Activated T-helper 17 cell treated with anti-CD3 and anti-CD28 coated beads, Interleukin-2, amount 50 U/mL, for 72 hours (primary cell): ENCODE results near the gene SGTB. TPM values are rescaled to one million over a fixed set of nuclear protein-coding genes. Genes with fewer than 3 reads are reported as not detected.
A peak's percentile ranks its signal among the peaks of the same experiment; 100 is the strongest.
"Not testable (repeated sequence)": the region's sequence is repeated elsewhere in the genome, so short reads cannot be mapped to it uniquely, and the experiment has no call there.

ENCODE experiments used
- ATAC-seq: fragments of 150-1000 bp; cut with Tn5 transposase; replicated peaks from 2 replicates; pipeline ENCODE4 v1.10.0; 2021; ENCODE audit warnings: mild to moderate bottlenecking, moderate library complexity
- H3K27ac Mint-ChIP-seq: one replicate; pipeline ENCODE4 v1.8.0; 2022; ENCODE audit warnings: mixed read lengths
- H3K27me3 Mint-ChIP-seq: one replicate; pipeline ENCODE4 v1.8.0; 2022; ENCODE audit warnings: mixed read lengths
- H3K36me3 Mint-ChIP-seq: one replicate; pipeline ENCODE4 v1.8.0; 2022; ENCODE audit warnings: low read depth, mild to moderate bottlenecking, mixed read lengths
- H3K4me1 Mint-ChIP-seq: one replicate; pipeline ENCODE4 v1.8.0; 2022; ENCODE audit warnings: mixed read lengths
- H3K4me3 Mint-ChIP-seq: one replicate; pipeline ENCODE4 v1.8.0; 2022; ENCODE audit warnings: mild to moderate bottlenecking, mixed read lengths
- H3K9me3 Mint-ChIP-seq: one replicate; pipeline ENCODE4 v1.8.0; 2022; ENCODE audit warnings: mixed read lengths
- total RNA-seq, 2 donors: library from RNA; stranded (reverse); gene quantifications; one replicate each; pipeline ENCODE4 v1.2.3, GENCODE V29; 2022

Gene SGTB
- total RNA-seq, 2 donors from 2014 or later, result 14.9 to 18.4 TPM

DNA sequence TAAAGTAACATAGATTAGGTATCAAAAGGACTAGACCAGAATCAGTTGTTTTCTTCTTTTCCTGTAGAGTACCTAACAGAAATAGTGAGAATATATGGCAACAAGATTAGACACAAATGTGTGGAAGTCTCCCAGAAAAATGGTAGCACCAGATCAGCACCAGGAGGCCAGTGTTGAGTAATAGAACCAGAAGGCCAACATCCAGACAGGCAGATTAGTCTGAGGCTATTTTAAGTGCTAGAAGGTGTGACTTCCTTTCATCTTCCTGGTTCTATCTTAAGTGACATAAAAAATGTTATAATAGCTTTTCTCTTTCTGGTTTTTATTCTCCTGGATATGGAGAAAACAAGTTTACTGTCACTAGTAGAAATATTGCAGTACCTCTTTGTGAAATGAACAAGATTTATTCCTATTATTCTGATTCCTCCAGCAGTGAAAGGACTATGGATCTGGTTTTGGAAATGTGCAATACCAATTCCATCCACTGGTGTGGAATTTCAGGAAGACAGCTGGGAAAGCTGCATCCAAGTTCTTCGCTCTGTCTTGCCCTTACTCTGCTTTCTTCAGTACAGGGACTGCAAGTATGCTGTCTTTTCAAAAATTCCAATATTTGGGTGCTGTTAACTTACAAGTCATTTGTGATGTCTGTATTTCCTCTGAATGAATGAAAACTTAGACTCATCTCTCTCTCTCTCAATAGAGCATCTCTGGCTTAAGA lies 57.9 kb downstream of the SGTB start:
- Mint-ChIP-seq H3K27ac (peak overlapping the region; percentile 70), H3K4me1 (no peaks in the 10 kb centered on the region), H3K27me3 (no peaks in the 10 kb centered on the region), H3K36me3 (peaks cover 72% of the 10 kb centered on the region), H3K9me3 (no peaks in the 10 kb centered on the region), H3K4me3 (no peak overlapping the region)
- ATAC-seq, result no peak

DNA sequence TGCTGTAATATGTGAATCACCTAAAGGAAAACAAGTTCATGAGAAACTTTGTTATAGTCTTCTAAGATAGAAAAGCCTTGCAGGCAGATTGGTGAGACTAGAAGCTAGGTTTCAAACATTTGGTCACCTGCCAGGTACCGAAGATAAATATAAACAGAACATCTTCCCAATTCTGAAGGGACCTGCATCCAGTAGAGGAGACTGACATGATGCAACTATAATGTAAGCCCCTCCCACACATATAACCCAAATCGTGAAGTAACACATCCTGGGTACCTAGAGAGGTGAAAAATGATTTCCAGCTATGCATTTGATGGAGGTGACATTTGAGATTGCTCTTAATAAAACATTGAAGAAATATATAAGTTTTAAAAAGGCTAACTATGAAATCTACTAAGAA lies 67.2 kb downstream of the SGTB start:
- H3K9me3 Mint-ChIP-seq, result no peaks in the 10 kb centered on the region
- no peaks in the 10 kb centered on the region for H3K27me3 Mint-ChIP-seq
- H3K4me3 Mint-ChIP-seq, result no peak overlapping the region
- no peak for ATAC-seq
- H3K27ac Mint-ChIP-seq, result no peak overlapping the region
- H3K36me3 Mint-ChIP-seq, result peaks cover 54% of the 10 kb centered on the region
- H3K4me1 Mint-ChIP-seq, result no peaks in the 10 kb centered on the region

DNA sequence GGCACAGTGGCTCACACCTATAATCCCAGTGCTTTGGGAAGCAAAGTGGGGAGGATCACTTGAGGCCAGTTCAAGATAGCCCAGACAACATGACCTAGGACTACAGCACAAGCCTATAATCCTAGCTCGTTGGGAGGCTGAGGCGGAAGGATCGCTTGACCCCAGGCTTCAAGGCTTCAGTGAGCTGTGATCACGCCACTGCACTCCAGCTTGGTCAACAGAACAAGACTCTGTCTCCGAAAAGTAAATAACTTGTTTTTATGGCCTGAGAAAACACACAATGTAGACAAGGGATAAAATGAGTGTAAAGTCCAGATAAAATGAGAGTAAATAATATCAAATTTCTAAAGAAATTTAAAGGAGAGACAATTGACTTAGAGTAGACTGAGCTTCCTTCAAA lies 70.8 kb downstream of the SGTB start:
- Mint-ChIP-seq H3K27ac (no peak overlapping the region), H3K4me1 (no peaks in the 10 kb centered on the region), H3K36me3 (peaks cover 70% of the 10 kb centered on the region), H3K9me3 (no peaks in the 10 kb centered on the region), H3K27me3 (no peaks in the 10 kb centered on the region), H3K4me3 (no peak overlapping the region)
- no peak for ATAC-seq

DNA sequence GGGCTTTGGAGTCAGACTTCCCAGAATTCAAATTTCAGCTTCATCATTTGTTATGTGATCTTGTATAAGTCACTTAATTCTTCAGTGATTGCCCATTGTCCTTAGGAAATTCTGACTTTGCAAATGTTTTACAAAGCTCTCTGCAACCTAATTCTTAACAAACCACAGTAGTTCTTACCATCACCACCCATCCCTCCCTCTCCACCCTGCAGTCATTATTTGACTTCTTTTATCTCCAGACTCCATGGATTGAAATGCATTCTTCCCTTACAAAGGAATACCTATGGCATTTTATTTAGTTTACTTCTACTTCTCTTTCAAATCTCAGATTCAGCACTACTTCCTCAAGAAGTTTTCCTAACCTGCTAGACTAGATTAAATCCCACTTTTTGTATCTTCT lies 74.0 kb downstream of the SGTB start:
- H3K36me3 Mint-ChIP-seq, result peaks cover 69% of the 10 kb centered on the region
- no peaks in the 10 kb centered on the region for H3K9me3 Mint-ChIP-seq
- H3K27ac Mint-ChIP-seq, result no peak overlapping the region
- no peaks in the 10 kb centered on the region for H3K4me1 Mint-ChIP-seq
- H3K27me3 Mint-ChIP-seq, result no peaks in the 10 kb centered on the region
- no peak for ATAC-seq
- no peak overlapping the region for H3K4me3 Mint-ChIP-seq

DNA sequence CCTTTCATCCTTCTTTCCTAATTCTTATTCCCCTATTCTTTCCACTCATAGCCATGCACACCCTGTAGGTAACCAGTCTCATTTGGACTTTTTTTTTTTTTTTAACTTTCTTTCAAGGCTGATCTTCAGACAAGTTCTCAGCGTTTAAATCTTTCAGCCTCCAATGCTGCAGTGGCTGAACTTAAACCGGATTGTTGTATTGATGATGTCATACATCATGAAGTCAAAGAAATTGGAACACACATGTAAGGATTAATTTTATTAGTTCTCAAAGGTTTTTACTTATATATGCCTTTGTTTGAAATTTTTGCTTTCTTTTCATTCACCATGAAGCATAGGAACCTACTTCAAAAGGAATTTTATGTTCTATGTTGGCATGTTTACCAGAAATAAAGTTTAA lies 75.0 kb downstream of the SGTB start:
- Mint-ChIP-seq H3K4me3 (no peak overlapping the region), H3K36me3 (peaks cover 68% of the 10 kb centered on the region), H3K4me1 (no peaks in the 10 kb centered on the region), H3K27ac (no peak overlapping the region), H3K27me3 (no peaks in the 10 kb centered on the region), H3K9me3 (no peaks in the 10 kb centered on the region)
- no peak for ATAC-seq

DNA sequence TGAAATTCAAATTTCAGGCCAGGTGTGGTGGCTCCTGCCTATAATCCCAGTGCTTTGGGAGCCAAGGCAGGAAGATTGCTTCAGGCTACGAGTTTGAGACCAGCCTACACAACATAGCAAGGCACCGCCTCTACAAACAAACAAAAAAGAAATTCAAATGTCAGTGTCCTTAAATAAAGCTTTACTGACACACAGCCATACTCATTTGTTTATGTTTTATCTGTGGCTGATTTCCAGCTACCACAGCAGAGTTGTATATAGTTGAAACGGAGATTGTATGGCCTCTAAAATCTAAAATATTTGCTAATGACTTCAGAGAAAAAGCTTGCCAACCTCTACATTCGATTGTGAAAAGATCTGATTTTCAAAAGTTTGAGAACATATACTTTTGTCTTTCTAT lies 81.7 kb downstream of the SGTB start:
- ATAC-seq, result no peak
- Mint-ChIP-seq H3K4me3 (no peak overlapping the region), H3K27me3 (no peaks in the 10 kb centered on the region), H3K9me3 (no peaks in the 10 kb centered on the region), H3K4me1 (no peaks in the 10 kb centered on the region), H3K36me3 (peaks cover 73% of the 10 kb centered on the region), H3K27ac (no peak overlapping the region)

DNA sequence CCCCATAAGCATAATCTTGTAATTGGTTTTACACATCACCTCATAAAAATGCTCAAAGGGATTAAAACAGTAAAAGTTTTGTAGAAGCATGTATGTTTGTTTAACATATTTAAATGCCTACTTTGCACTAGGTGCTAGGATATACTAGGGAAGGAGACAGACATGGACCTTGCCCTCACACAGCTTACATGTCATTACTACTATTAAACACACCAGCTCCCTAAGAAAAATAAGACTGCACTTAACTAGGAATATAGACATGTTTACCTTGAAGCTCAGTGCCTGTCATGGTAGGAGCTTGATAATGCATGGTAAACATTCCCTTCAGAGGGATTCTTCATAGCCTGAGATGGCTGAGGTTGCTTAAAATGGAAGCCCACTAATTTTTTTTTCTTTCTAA lies 90.9 kb downstream of the SGTB start:
- ATAC-seq, result no peak
- Mint-ChIP-seq H3K27ac (no peak overlapping the region), H3K9me3 (no peaks in the 10 kb centered on the region), H3K4me1 (peaks cover 7% of the 10 kb centered on the region), H3K36me3 (peaks cover 39% of the 10 kb centered on the region), H3K27me3 (no peaks in the 10 kb centered on the region), H3K4me3 (no peak overlapping the region)

DNA sequence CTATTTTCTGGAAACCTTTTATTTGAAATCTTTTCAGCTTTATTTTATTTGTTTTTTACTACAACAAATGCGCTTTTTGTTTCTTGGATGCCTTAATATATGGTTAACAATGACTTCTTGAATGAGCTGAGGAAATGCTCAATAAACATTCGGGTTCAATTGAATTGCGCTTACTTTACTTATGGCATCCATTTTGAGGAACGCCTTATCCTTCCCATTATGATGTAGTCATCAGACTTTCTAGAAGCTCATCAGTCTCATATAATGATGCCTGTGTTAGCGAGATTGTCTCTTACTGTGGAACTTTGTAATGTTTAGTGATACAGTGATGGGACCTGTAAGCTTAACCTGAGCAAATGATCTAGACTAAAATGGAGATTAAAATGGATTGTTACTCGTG lies 96.2 kb downstream of the SGTB start:
- Mint-ChIP-seq H3K4me1 (peaks cover 9% of the 10 kb centered on the region), H3K27me3 (no peaks in the 10 kb centered on the region), H3K27ac (peak overlapping the region; percentile 97), H3K36me3 (peaks cover 26% of the 10 kb centered on the region), H3K4me3 (peak overlapping the region; percentile 99), H3K9me3 (no peaks in the 10 kb centered on the region)
- no peak for ATAC-seq

DNA sequence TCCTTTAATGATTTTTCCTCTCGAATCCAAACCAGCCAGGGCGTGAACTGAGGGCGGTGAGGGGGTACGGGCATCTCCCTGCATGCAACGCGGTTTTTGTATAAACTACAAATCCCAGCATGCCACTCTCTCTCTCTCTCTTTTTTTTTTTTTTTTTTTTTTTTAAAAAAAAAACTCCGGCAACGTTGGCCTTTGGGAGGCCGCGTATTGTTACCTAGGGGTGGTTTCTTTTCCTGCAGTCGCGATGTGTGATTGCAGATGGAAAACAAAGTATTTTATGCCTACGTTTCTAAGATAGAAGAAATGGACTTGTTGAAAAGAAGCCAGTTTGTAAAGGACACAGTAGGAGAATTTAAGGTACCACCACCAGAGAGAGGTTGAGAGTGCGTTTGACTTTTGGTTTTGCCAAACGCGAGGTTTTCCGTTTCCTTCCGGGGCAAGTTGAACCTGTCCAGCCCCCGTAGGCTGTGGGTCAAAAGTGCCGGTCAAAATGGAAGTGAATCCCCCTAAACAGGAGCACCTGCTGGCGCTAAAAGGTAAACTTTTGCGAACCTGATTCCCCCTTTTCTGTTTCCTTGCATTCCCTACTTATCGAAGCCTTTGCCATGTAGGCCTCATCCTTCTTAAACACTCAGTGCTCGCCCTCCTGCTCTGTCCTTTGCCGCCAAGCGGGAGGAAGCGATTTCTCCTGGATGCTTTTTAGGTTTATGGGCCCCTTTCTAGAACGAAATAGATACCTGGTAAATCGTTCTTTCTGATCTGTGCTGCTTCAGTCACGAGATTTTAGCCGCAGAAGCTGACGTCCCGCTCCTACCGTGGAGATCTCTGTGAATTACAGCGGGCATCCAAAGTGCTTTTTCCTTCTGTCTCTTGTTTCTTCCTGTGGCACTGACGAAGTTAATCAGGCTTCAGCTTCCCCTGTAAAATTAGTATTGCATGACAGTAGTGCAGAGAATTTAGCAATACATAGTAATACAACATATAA lies 97.0 kb downstream of the SGTB start, which contains the start of the genes SHLD3 and TRAPPC13:
TSS of gene SHLD3 (plus strand) at position 457 of the 985 bp plus-strand sequence. CDS start 4,561 bp downstream, outside the sequence.
TSS of gene TRAPPC13 (plus strand) at position 457 of the 985 bp plus-strand sequence. CDS start at position 491, 34 bp downstream.
- peaks cover 20% of the 10 kb centered on the region for H3K36me3 Mint-ChIP-seq
- H3K27me3 Mint-ChIP-seq, result no peaks in the 10 kb centered on the region
- peak; percentile 80 for ATAC-seq
- H3K4me1 Mint-ChIP-seq, result peaks cover 9% of the 10 kb centered on the region
- no peaks in the 10 kb centered on the region for H3K9me3 Mint-ChIP-seq
- peak within 1 kb of the TSS; percentile 97 for H3K27ac Mint-ChIP-seq
- peak within 1 kb of the TSS; percentile 99 for H3K4me3 Mint-ChIP-seq

DNA sequence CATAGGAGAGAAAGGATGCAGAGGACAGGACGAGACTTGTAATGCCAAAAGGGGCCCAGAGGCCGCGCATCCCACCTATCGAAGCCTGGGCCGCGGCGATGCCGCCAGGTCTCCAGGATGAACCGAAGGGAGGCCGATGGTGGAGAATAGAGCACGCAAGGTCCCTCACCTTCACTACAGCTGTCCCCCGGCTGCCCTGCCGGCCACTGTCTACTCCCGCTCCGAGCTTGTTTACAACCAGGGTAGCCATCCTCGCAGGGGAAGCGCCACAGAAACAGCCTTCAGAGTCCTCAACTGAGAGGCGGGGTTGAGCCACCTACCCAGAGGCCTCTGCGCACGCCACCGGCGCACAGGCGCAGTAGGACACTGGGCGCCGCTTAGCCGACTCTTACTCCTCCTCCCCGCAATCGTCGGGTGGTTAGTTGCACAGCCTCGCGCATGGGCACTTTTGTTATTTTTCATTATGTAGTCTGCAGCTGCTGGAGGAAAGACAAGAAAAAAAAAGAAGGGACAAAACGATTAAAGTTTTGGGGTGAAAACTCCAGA lies 97.8 kb downstream of the SGTB start, which contains the start of gene TRIM23:
TSS of gene TRIM23 (minus strand) at position 309 of the 546 bp plus-strand sequence. CDS start at position 250, 59 bp downstream.
- Mint-ChIP-seq H3K4me1 (peaks cover 4% of the 10 kb centered on the region), H3K4me3 (peak within 1 kb of the TSS; percentile 99), H3K36me3 (peaks cover 13% of the 10 kb centered on the region), H3K27me3 (no peaks in the 10 kb centered on the region), H3K9me3 (no peaks in the 10 kb centered on the region), H3K27ac (peak within 1 kb of the TSS; percentile 97)
- ATAC-seq, result peak; percentile 98

DNA sequence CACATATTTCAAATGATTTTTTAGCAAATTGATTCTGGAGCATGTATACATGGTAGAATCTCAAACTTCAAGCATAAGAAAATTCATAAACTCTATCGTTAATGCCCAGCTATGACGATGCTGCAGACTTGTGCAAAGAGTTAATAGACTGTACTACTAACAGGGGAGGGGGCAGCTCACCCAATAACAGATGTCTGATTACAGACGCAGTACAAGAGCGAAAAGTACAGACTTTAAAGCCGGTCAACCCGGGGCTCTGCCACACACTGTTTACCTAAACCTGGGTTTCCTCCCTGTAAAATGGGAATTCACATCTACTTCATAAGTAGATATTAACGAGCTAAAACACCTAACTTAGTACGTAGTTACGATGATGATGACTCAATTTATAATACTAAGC lies 98.4 kb downstream of the SGTB start:
- no peak for ATAC-seq
- Mint-ChIP-seq H3K27ac (peak overlapping the region; percentile 97), H3K9me3 (no peaks in the 10 kb centered on the region)

DNA sequence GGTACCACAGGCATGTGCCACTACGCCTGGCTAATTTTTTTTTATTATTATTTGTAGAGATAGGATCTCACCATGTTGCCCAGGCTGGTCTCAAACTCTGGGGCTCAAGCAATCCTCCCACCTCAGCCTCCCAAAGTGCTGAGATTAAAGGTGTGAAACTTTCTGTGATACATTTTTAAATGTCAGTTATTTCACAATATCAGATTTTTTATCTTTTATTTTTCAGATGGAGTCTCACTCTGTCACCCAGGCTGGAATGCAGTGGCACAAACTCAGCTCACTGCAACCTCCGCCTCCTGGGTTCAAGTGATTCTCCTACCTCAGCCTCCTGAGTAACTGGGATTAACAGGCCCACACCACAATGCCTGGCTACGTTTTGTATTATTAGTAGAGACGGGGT lies 99.9 kb downstream of the SGTB start:
- not testable (repeated sequence) for H3K27me3 Mint-ChIP-seq

More for the DNA sequence above, 98.4 kb downstream of the SGTB start:
- H3K27me3 Mint-ChIP-seq, result no peaks in the 10 kb centered on the region
- peak overlapping the region; percentile 99 for H3K4me3 Mint-ChIP-seq
- H3K4me1 Mint-ChIP-seq, result peaks cover 4% of the 10 kb centered on the region
- peaks cover 12% of the 10 kb centered on the region for H3K36me3 Mint-ChIP-seq

DNA sequence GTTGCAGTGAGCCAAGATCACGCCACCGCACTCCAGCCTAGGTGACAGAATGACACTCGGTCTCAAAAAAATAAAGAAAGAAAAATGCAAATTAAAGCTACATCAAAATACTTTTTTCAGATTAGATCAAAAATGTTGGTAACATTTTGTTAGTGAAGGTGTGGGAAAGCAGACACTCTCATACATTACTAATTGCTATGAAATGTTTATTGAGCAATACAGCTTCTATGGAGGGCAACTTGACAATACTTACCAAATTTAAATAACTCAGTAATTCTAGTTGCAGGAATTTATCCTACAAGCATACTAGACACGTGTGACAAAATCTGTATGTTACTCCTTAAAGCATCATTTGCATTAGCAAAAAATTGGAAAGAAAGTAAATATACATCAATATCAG lies 101.9 kb downstream of the SGTB start:
- peaks cover 25% of the 10 kb centered on the region for H3K36me3 Mint-ChIP-seq
- H3K27me3 Mint-ChIP-seq, result no peaks in the 10 kb centered on the region
- H3K9me3 Mint-ChIP-seq, result no peaks in the 10 kb centered on the region
- no peak overlapping the region for H3K4me3 Mint-ChIP-seq
- no peak overlapping the region for H3K27ac Mint-ChIP-seq
- no peak for ATAC-seq
- no peaks in the 10 kb centered on the region for H3K4me1 Mint-ChIP-seq

More for the DNA sequence above, 99.9 kb downstream of the SGTB start:
- H3K4me3 Mint-ChIP-seq, result peak overlapping the region; percentile 99
- not testable (repeated sequence) for ATAC-seq, H3K4me1 Mint-ChIP-seq, H3K9me3 Mint-ChIP-seq, H3K27ac Mint-ChIP-seq
- peaks cover 12% of the 10 kb centered on the region for H3K36me3 Mint-ChIP-seq
